NCI-H1436 (cell line): ENCODE measurements around the gene KLHL41.
A peak's percentile ranks its signal among the peaks of the same experiment; 100 is the strongest.
"Not testable (repeated sequence)": the region's sequence is repeated elsewhere in the genome, so short reads cannot be mapped to it uniquely, and the experiment has no call there.

Experiments used
- DNase-seq: peaks from one replicate; lab custom pipeline; 2025; lab: John Stamatoyannopoulos, UW

The KLHL41 gene

DNA sequence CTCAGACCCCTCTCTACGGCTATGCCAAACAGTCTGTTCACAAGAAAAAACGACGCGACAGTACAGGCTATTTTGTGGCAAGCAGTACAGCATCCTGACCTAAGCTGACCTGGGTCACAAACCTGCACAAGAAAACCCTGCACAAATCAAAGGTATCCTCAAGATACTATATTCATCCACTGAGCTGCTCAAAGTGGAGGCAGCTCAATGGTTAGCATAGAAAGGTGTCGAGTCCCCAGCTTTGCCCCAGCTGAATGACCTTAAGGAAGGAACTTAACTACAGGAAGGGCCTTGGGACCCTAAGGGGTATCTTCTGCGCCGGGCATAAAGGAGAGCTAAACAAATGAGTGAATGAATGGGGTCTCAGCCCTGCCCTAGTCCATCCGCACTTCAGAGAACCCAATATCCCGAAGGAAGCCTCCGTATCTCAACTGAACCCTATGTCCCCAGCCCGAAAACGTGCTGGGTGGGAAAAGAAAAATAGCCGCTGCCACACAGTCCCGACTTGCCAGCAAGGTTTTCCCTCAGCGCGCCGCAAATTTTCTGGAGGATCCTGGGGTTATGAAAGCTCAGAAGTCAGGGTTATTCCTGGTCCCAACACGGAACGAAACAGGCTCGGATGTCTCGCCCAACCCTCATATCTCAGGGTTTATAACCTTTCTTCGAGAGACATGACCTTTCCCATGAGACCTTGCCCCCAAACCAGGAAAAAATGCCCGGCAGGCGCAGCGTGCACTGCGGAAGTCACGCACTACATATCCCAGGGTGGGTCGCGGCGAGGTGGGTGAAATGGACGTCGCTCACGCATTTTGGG, 63.9 kb downstream of the KLHL41 start, which contains the start of gene FASTKD1:
FASTKD1 (minus strand) TSS at position 706 of the 814 bp plus-strand sequence. CDS start 1,836 bp downstream, outside the sequence.
- DNase-seq, result peak; percentile 82

DNA sequence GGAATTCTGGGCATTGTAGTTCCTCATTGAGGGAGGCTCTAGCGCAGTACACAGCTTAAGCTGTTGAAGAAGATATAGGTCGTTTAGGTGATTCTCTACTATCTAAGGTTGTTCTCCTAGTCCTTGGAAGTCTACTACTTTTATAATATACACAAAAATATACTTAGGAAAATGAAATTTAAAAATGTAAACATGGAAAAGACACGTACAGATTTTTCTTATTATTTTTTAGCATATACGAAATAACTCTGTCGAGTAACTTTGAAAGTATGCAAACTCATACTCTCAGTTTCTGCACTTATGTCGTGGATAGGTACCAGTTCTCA, 64.4 kb downstream of the KLHL41 start:
- no peak for DNase-seq

DNA sequence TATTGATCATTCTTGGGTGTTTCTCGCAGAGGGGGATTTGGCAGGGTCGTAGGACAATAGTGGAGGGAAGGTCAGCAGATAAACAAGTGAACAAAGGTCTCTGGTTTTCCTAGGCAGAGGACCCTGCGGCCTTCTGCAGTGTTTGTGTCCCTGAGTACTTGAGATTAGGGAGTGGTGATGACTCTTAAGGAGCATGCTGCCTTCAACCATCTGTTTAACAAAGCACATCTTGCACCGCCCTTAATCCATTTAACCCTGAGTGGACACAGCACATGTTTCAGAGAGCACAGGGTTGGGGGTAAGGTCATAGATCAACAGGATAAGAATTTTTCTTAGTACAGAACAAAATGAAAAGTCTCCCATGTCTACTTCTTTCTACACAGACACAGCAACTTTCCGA, 65.0 kb downstream of the KLHL41 start:
- not testable (repeated sequence) for DNase-seq

DNA sequence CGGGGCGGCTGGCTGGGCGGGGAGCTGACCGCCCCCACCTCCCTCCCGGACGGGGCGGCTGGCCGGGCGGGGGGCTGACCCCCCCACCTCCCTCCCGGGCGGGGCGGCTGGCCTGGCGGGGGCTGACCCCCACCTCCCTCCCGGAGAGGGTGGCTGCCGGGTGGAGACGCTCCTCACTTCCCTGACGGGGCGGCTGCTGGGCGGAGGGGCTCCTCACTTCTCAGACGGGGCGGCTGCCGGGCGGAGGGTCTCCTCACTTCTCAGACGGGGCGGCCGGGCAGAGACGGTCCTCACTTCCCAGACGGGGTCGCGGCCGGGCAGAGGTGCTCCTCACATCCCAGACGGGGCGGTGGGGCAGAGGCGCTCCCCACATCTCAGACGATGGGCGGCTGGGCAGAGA, 65.8 kb downstream of the KLHL41 start:
- not testable (repeated sequence) for DNase-seq
